ENCODE measurements around the gene SNX14.
"Not testable (repeated sequence)": the region's sequence is repeated elsewhere in the genome, so short reads cannot be mapped to it uniquely, and the experiment has no call there.

Gene SNX14

DNA sequence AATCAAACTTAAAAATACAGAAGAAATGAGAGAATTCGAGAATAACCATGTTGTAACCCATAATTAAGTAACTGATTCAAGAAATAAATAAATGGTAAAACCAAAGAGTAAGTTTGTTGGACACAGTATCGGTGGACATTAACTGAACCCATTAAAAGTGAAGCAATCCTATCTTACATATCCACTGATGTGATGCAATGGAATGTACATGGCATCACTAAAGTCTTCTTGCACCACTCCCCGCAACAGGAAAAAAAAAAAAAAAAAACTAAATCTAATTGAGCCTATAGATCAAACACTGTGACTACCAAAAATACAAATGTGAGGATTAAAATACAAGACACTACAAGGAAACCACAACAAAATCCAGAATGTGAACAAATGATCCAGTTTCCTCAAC lies 7.9 kb downstream of the SNX14 start:
- DNase-seq, result no peak

GRCh38 chr6:85582832-85583231 lies 10.8 kb downstream of the SNX14 start:
- not testable (repeated sequence) for DNase-seq

DNA sequence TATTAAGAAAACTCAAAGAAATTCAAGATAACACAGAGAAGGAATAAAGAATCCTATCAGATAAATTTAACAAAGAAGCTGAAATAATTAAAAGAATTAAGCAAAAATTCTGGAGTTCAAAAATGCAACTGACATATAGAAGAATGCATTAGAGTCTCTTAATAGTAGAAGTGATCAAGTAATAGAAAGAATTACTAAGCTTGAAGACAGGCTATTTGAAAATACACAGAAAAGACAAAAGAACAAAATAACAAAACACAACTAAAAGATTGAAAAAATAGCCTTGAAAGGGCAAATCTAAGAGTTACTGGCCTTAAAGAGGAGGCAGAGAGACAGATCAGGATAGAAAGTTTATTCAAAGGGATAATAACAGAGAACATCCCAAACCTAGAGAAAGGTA lies 12.1 kb downstream of the SNX14 start:
- no peak for DNase-seq

DNA sequence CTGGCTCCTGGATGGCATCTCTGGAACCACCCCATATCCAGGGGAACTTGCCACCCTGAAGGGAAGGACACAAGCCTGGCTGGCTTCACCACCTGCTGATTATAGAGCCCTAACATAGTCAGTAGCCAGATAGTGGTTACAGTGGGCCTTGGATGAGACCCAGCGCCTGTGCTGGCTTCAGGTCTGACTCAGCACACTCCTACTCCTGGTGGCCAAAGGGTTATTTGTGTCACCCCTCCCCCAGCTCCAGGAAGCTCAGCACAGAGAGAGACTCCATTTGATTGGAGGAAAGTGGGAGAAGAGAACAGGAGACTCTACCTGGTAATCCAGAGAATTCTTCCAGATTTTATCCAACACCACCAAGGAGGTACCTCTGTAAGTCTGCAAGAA lies 12.8 kb downstream of the SNX14 start:
- DNase-seq, result no peak

- no peak for DNase-seq
These were observed 13.4 kb downstream of the SNX14 start for GRCh38 chr6:85580118-85580877.

DNA sequence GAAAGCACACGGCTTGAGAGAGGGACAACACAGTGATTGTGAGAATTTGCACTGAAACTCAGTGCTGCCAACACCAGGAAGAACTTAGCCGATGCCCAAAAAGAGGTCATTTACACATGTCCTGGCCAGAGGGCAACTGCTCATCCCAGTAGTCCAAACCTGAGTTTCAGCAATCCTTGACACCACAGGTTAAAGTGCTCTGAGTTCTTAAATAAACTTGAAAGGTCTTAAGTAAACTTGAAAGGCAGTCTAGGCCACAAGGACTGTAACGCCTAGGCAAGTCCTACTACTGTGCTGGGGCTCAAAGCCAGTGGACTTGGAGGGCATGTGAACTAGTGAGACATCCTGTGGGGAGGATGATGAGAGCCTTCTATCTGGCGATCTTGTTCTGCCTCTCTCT lies 14.1 kb downstream of the SNX14 start:
- DNase-seq, result no peak

DNA sequence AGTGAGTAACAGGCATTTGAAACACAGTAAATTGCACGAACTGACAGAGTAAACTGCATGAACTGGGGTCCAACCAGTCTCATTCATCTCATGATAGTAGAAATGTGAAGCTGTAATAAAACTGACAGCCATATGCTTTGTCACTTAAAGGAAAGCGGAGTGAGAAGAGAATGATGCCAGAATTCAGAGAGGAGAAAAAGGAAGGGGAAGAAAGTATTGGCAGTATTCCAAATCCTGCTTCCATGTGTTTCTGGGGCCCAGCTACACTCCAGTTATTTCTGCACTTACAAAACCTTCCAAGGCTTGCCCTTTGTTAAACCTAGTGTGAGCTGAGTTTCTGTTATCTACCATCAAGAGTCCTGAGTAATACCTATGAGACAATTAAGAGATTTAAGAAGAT lies 17.2 kb downstream of the SNX14 start:
- DNase-seq, result no peak

DNA sequence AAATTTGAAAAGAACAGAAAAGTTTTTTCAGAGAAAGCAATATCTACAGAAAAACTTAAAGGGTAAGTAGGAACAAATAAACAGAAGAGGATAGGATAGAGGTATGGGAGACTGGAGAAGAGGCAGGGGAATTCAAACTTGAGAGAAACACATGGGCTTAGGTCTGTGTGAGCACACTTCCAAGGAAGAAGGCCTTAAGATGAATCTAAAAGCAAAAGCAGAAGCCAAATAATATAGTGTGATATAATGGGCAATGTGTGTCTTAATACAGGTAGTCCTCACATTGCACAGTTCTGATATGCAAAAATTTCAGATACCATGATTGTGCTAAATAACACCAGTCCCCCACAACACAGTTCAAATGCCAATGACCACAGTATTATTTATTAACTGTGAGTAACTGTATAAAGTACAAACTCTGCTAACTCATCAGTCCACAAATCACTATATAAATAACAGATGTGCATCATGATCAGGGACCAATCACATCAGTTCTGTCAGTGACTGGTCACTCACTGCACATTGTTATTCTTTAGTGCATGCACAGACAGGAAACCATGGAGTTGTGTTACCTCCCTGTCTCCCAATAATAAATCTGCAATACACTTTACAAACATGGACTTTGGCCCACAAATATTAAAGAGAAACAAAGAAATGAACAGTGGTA lies 18.6 kb downstream of the SNX14 start:
- DNase-seq, result no peak

DNA sequence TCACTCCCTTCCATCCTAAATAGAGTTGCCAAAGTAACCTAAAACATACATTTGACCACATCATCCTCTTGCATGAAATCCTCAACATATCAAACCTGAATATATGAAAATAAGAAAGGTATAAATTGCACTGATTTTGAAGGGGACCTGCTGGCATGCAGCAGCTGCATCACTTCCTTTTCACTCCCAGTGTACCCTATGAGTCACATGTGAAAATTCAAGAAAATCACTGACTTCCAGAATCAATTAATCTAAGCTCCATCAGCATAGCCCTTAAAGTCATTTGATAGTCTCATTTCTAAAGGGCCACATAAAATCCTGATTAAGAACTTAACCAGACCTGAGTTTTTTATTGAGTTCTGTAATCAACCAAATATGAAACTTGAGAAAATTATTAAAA lies 24.3 kb downstream of the SNX14 start:
- no peak for DNase-seq

- no peak for DNase-seq
These were observed 25.2 kb downstream of the SNX14 start for GRCh38 chr6:85568411-85568810.

GRCh38 chr6:85565736-85566135 lies 27.9 kb downstream of the SNX14 start:
- no peak for DNase-seq

- DNase-seq, result not testable (repeated sequence)
These were observed 29.4 kb downstream of the SNX14 start for GRCh38 chr6:85564223-85564622.

GRCh38 chr6:85561750-85562357 lies 31.8 kb downstream of the SNX14 start:
- no peak for DNase-seq

DNA sequence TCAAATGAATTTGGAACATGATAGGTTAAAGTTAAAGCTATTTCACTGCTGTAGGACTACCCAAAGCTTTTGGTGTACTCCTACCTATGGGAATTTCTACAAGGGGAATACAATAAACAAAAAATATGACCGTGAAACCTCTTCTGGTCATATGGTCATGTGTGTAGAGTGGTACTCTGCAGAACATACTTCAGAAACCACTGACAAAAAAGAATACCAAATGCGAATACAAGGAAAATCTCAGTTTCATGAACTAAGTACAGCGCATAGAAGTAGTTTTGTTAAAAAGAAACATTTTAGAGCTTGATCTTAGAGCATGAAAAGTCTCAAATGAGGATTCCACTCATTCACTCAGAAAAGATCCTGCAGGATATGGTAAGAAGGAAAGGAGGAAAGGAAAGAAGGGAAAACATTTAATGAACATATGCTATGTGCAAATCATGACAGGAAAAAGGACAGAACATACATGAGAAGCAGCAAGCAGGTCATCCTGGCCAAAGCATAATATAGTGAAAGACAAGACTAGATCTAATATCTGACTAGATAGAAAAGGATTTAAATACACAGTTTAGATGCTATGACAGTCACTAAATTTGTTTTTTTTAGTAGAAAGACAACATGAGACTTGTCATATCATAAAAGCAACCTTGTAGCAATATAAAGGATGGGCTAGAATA lies 36.5 kb downstream of the SNX14 start:
- DNase-seq, result no peak

DNA sequence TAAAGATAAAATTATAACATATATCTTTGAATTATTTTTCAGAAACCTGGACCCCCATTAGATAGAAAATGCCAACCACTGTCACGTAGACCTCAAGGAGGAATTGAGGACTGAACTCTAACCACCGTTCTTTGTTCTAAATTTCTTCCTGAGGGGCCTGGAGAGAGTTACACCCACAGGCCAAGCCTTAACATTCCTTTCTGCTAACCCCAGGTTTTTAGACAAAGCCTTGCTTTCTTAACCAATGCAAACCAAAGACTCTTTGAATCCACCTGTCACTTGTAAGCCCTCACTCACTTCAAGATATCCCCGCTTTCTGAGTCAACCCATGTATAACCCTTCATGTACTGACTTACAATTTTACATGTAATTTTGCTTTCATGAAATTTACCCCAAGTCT lies 41.0 kb downstream of the SNX14 start:
- DNase-seq, result no peak

- no peak for DNase-seq
These were observed 42.4 kb downstream of the SNX14 start for GRCh38 chr6:85551264-85551663.

DNA sequence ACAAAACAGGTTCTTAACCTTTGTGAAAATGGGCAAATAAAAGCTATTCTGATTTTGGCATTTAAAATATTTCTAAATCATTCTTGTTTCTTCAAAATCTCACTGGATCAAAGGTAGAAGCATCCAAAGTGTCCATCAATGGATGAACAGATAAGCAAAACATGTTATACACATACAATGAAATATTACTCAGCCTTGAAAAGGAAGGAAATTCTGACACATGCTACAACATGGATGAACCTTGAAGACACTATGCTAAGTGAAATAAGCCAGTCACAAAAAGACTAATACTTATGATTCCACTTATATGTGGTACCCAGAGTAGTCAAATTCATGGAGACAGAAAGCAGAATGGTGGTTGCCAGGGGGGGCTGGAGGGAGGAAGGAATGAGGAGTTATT lies 45.9 kb downstream of the SNX14 start:
- no peak for DNase-seq

DNA sequence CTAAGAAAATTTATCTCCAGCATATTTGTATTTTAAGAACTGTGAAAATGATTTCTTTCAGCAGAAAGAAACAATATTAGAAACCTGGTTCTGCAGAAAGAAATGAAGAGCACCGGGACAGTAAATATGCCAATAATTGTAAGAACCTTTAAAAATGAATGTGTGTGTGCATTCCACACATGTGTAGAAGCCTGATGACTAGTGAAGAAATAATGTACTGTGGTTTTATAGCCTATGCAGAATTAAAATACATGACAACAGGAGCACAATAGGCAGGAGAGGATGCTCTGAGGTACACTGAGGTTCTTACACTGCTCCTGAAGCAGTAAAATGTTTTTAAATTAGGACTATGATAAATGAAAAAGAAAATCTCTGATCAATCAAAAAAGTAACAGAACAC lies 48.9 kb downstream of the SNX14 start:
- no peak for DNase-seq

GRCh38 chr6:85537055-85537494 lies 56.6 kb downstream of the SNX14 start:
- no peak for DNase-seq

DNA sequence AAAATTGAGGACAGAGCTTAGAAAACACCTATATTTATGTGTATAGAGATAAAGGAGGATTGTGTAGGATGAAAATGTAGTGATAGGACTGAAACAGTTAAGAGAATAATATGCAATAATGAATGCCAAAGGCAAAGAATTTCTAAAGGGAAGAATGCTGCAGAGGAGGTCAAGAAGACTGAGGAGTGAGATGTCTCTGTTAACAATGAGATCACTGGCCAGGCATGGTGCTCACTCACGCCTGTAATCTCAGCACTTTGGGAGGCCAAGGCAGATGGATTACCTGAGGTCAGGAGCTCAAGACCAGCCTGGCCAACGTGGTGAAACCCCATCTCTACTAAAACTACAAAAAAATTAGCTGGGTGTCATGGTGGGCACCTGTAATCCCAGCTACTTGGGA lies 69.4 kb downstream of the SNX14 start:
- DNase-seq, result not testable (repeated sequence)

DNA sequence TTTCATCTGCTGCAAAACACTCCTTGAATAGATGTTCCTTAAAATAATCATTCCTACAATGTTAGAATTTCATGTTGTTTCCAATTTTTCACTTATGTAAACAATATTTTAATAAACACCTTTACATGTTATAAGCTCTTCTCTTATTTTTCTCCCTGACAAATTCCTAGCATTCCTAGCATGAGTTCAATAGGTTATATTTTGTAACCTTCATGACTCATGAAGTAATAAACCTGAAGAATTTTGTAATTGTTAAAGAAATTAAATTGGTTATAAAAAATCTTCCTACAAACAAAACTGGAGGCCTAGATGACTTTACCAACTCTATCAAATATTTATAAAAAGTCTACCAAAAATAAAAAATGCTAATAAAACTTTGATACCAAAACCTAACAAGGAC lies 77.5 kb downstream of the SNX14 start:
- DNase-seq, result no peak

DNA sequence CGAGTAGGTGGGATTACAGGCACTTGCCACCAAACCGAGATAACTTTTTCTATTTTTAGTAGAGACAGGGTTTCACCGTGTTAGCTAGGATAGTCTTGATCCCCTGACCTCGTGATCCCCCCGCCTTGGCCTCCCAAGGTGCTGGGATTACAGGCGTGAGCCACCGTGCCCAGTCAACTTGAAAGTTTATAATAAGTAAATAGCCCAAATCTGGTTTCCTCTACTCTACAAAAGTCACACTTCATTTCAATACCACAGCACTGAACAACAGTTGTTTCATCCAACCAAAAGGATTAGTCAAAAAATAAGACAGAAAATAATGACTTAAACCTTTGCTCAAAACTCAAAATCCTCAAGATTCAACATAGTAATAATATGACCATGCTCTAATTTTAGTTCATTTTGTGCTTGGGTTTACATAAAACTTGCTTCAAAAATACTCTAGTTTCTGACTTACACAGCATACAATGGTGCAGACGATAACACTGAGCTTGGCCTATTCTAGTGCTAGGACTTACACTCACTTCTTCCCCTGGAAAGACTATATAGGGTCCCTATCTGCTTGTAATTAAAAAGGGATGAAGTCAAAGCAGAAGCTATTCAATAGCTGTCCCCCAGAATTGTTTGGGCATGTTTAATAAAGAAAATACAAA lies 87.1 kb downstream of the SNX14 start:
- DNase-seq, result no peak

- DNase-seq, result no peak
These were observed 94.9 kb downstream of the SNX14 start for GRCh38 chr6:85498596-85499258.
